HG03039 (cell line): ENCODE data around the gene HOATZ.

Experiments used
- ATAC-seq: cut with Tn5 transposase; IDR thresholded peaks from one replicate; pipeline ENCODE4 v1.9.1; 2021; ENCODE audit warnings: mild to moderate bottlenecking, moderate library complexity; ENCODE audit not compliant: unreplicated experiment

HOATZ gene

GRCh38 chr11:111514216-111515031 is at the start of gene HOATZ:
TSS of gene HOATZ (plus strand) at chr11:111514778. CDS start at chr11:111514785, 7 bp downstream.
- ATAC-seq, result no peak

GRCh38 chr11:111465400-111465799 is 49.2 kb upstream of the HOATZ start:
- ATAC-seq, result no peak

GRCh38 chr11:111466615-111467014 is 48.0 kb upstream of the HOATZ start:
- no peak for ATAC-seq

GRCh38 chr11:111469200-111469599 is 45.4 kb upstream of the HOATZ start:
- ATAC-seq, result no peak

GRCh38 chr11:111472228-111472627 is 42.4 kb upstream of the HOATZ start:
- ATAC-seq, result no peak

- no peak for ATAC-seq
Measured at GRCh38 chr11:111474432-111474831, 40.1 kb upstream of the HOATZ start.

GRCh38 chr11:111476366-111476765 is 38.2 kb upstream of the HOATZ start:
- no peak for ATAC-seq

DNA sequence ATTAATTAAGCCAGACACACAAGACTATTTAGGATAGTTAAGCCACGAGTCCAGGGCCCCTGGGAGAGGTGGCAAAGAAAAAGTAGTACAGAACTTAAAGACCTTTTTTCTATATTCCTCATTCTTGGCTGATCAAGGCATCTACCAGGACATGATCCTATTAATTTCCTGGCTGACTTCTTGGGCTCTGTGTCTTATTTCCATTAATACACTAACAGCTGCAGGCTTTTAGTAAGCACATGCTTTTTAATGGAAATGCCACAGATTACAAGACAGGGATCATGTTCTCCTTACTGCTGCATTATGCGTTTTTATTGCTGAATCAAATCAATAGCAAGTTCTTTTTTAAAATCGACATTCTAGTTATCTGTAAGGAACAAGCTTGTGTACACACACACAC is 37.6 kb upstream of the HOATZ start:
- no peak for ATAC-seq

- ATAC-seq, result no peak
Measured at GRCh38 chr11:111477898-111478297, 36.7 kb upstream of the HOATZ start.

DNA sequence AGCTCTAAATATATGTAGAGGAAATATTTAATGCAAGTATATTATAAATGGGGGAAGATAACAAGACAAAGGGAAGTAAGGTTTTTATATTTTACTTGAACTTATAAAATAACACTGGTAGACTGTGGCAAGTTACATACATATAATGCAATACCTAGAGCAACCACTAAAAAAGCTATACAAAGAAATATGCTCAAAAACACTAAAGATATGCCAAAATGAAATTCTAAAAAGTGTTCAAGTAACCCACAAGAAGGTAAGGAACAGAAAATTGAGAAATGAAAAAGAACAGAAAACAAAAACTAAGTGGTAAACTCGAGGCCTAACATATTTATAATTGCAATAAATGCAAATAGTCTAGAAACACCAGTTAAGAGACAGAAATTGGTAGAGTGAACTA is 34.9 kb upstream of the HOATZ start:
- ATAC-seq, result no peak

- ATAC-seq, result no peak
Measured at GRCh38 chr11:111483431-111483830, 31.1 kb upstream of the HOATZ start.

DNA sequence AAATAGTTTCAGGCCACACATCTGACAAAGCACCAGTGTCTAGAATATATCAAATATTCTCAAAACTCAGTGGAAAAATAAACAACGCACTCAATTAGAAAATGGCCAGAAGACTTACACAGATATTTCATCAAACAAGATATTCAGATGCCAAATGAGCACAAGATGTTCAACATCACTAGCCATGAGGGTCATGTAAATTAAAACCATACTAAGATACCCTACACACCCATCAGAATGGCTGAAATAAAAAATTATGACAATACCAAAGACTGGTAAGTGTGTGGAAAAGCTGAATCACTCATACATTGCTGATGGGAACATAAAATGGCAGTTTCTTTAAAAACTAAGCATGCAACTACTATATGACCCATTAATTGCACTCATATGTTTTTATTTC is 24.1 kb upstream of the HOATZ start:
- ATAC-seq, result no peak

DNA sequence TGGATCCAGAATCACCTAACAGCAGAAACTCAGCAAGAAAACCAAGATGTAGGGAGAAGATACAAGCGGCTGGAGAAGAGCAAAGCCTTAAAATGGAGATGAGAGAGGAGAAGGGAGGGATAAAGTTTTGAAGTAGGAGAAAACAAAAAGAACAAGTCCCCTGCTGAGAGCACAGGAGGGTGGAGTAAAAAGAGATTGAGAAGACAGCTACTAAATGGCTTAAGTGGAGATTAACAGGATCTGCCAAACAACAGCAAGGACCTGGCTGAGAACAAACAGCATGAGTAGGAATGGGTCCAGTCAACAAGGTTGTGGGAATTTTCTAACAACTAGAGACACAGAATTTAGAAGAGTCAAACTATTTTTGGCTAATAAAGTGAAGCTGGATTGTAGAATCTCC is 20.5 kb upstream of the HOATZ start:
- no peak for ATAC-seq

DNA sequence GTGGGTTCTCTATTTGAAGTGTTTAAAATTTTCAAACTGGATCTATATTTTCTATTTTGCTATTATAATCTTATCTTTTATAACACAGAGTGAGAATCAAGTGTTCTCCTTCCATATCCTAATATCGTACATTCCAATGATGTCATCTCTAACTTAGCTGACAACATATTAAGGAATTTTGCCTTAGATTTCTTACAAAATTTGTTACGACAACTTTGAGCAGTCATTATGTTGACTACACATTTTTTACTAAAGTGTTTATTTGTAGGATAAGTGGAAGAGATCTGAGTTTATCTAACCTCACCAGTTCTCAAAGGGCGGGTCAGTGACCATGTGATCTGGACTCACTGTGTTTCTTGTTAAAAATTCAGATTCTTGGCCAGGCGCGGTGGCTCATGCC is 15.1 kb upstream of the HOATZ start:
- no peak for ATAC-seq

DNA sequence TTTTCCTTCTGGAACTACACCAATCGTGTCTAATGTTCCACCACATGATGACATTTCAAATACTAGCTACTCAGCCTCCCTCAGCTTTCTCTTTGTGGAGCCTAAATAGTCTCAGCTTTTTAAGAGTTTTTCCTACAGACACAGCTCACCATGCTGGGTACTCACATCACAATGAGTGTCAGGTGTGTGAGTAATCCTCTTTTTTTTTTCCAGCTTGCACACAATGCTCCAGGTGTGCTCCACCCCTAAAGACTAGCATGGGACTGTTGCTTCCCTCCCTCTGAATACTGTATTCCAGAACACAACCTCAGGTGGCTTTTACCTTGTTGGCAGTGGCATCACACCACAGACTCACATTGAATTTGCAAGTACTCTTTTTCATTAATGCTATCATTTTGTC is 14.1 kb upstream of the HOATZ start:
- no peak for ATAC-seq

DNA sequence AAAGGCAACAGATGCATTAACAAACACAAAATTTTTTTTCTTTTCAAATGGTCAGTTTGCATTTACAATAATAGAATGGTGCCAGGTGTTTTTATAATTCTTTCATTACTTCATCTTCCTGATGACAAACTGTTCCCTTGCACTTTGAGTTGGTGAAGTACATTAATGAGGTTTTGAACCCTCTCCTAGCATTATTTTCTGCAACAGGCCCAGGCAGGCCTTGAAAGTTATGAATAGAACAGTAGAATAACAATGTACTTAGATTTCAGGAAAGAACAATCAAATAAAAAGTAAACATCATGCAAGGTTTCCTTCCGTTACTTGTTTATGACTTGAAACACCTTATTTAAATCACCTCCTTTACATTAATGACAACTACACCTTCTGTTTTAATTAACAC is 12.0 kb upstream of the HOATZ start:
- no peak for ATAC-seq

- no peak for ATAC-seq
Measured at GRCh38 chr11:111510311-111510710, 4.3 kb upstream of the HOATZ start.

GRCh38 chr11:111512296-111513239 is 2.0 kb upstream of the HOATZ start, which contains the start of gene BTG4:
TSS of gene BTG4 (minus strand) at chr11:111512386. CDS start at chr11:111498776, 13,610 bp downstream.
- ATAC-seq, result no peak

DNA sequence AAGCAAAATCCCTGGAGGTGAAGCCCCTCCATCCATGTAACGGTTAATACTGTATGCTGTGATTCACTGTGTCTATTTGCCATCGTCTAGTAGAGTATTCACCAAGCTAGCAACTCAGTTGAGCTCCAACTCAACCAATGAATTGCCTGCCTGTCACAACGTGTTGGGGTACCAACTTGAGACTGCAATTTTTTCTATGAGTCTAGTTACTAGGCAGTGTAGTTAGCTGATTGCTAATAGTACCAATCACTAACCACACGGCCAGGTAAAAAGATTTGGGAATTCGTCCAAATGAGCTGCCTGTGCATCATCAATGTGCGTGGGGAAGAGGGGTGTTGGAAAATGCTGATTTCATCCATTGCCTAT is 1.4 kb upstream of the HOATZ start:
- ATAC-seq, result no peak

DNA sequence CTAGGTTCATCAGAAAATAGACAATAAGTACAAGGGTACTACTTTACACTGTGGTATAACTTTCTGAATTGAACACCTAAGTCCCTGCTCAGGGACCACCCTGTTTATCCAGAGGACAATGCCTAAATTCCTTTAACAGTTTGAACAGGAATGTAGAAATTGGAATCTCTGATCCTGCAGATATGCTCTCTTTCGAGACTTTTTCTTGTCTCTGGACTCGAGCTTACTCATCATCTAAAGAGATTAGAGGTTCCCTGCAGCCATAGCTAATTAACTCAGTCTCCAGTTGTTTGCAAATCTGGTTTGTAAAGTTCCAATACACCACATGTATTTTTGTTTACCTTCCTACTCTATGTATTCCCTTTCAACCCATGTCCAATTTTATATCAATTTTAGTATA is 1.0 kb downstream of the HOATZ start:
- no peak for ATAC-seq

DNA sequence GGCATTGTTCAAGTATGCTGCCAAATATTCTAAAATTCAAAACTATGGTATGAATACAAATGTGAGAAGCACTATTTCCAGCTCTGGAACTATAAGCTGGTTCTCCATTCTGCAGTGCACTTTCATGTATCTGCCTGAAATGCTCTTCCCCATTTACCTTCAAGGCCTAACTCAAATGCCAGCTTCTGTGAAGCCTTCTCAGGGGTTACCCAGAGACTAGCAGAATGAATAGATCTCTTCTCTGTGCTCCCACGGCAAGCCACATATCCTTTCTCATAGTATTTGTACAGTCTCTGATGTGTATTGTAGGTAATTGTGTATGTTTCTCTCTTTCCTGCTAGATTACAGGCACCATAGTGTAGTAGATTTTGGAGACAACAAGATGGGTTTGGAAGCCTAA is 4.1 kb downstream of the HOATZ start:
- ATAC-seq, result no peak

DNA sequence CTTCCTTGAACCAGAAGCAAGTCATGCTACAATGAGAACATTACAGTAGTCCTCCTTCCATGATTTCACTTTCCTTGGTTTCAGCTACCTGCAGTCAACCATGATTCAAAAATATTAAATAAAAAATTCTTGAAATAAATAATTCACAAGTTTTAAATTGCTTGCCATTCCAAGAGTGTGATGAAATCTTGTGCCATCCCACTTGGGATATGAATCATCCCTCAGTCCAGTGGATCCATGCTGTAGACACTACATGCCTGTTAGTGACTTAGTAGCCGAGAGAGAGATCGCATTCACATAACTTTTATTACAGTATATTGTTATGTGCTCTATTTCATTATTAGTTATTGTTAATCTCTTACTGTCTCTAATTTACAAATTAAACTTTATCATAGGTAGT is 6.0 kb downstream of the HOATZ start:
- ATAC-seq, result no peak
